Skeletal muscle tissue (tissue), 4 donors: ENCODE data around the gene MAGEA1. TPM values are rescaled to one million over a fixed set of nuclear protein-coding genes. Genes with fewer than 3 reads are reported as not detected.

Experiments
- H3K27ac ChIP-seq: one replicate; pipeline ENCODE4 v1.7.0; 2013; ENCODE audit warnings: mild to moderate bottlenecking, low read depth, low read length, inconsistent platforms
- H3K27me3 ChIP-seq, 3 donors: one replicate each; pipeline ENCODE4 v1.7.0; 2013; ENCODE audit warnings: low read length in 3 of 3; ENCODE audit not compliant: control insufficient read depth in 3 of 3, insufficient read depth in 3 of 3
- H3K36me3 ChIP-seq, 3 donors: one replicate each; pipeline ENCODE4 v1.7.0; 2013; ENCODE audit warnings: low read length in 3 of 3; ENCODE audit not compliant: control insufficient read depth in 3 of 3, insufficient read depth in 3 of 3
- H3K4me1 ChIP-seq, 3 donors: one replicate each; pipeline ENCODE4 v1.7.0; 2013; ENCODE audit warnings: low read length in 3 of 3, mild to moderate bottlenecking in 3 of 3; ENCODE audit not compliant: control insufficient read depth in 3 of 3, insufficient read depth in 3 of 3
- H3K4me3 ChIP-seq, 3 donors: one replicate each; pipeline ENCODE4 v1.7.0; 2013; ENCODE audit warnings: low read length in 3 of 3
- H3K9ac ChIP-seq, 3 donors: one replicate each; pipeline ENCODE4 v1.7.0; 2013; ENCODE audit warnings: low read length in 3 of 3, mild to moderate bottlenecking in 3 of 3, moderate library complexity in 2 of 3, low read depth in 1 of 3
- H3K9me3 ChIP-seq, 3 donors: one replicate each; pipeline ENCODE4 v1.7.0; 2013; ENCODE audit warnings: low read length in 3 of 3; ENCODE audit not compliant: control insufficient read depth in 3 of 3
- total RNA-seq: library from RNA; depleted of rRNA; stranded (reverse); fragments of >200 nt; gene quantifications from one replicate; pipeline ENCODE4 v1.2.3, GENCODE V29; 2014
- donor health status: Osteomylitis.

Gene MAGEA1
- total RNA-seq, 1 donor from 2014 or later: not detected

DNA sequence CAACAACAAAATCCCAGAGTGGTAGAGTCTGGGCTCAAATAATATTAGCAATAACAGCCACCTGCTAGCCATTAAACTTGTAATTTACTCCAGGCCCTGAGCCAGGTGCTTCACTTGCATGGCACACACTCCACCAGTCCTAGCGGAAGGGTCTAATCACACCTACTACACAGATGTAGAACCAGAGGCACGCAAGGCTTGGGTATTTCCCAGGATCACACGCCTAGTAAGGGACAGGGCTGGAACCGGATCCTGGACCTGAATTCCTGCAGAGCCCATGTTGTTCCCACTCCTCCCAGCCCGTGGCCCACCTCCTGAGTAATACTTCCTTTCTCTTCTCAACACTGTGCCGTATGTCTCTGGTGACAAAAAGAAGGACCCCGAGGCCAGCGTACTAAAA lies 5.7 kb downstream of the MAGEA1 start:
- Histone ChIP-seq H3K9me3 (no peaks in the 10 kb centered on the region), H3K4me1 (no peaks in the 10 kb centered on the region), H3K27me3 (peaks cover 0 to 12% (median 3%) of the 10 kb centered on the region in 3 donors), H3K9ac (no peak overlapping the region), H3K4me3 (no peak overlapping the region), H3K36me3 (no peaks in the 10 kb centered on the region), H3K27ac (no peak overlapping the region)

DNA sequence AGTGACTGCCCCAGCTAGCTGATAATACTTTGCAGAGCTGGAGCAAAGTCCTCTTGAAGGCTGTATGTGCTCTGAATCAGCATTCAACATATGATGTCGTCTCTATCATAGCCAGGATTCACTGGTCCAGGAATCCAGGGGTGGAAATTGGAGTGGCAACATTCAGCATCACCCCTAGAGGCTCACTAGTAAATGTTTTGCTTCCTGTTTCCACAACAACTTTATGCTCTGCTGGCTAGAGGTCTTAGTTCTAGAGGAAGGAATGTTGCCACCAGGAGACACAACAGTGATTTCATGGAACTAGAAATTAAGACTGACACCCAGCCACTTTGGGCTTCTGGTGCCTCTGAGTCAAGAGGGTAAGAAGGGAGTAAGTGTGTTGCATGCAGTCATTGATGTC lies 11.3 kb downstream of the MAGEA1 start:
- no peaks in the 10 kb centered on the region for H3K36me3 ChIP-seq
- no peak overlapping the region for H3K4me3 ChIP-seq
- H3K27me3 ChIP-seq: peaks cover 0 to 7% (median 3%) of the 10 kb centered on the region in 3 donors
- H3K4me1 ChIP-seq: no peaks in the 10 kb centered on the region
- H3K9me3 ChIP-seq: no peaks in the 10 kb centered on the region
- H3K9ac ChIP-seq: no peak overlapping the region
- no peak overlapping the region for H3K27ac ChIP-seq

DNA sequence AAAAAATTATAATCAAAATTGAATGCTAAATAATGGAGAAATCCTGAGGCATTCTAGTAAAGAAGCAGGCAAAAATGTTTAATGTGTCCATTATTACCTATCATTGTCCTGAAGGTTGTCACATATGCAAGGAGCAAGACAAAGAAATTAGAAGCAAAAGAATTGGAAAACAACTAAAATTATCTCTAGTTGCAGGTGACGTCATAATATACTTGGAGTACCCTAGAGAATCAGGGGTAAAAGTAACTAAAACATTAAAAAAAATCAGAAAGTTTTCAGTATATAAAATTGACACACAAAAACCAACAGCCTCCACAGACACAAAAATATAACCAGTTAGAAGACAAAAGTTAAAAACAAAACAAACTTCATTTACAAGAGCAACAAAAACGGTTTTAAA lies 21.4 kb downstream of the MAGEA1 start:
- Histone ChIP-seq H3K36me3 (no peaks in the 10 kb centered on the region), H3K9ac (no peak overlapping the region), H3K27ac (no peak overlapping the region), H3K4me1 (no peaks in the 10 kb centered on the region), H3K4me3 (no peak overlapping the region), H3K9me3 (no peaks in the 10 kb centered on the region), H3K27me3 (peaks cover 0 to 7% (median 0%) of the 10 kb centered on the region in 3 donors)

DNA sequence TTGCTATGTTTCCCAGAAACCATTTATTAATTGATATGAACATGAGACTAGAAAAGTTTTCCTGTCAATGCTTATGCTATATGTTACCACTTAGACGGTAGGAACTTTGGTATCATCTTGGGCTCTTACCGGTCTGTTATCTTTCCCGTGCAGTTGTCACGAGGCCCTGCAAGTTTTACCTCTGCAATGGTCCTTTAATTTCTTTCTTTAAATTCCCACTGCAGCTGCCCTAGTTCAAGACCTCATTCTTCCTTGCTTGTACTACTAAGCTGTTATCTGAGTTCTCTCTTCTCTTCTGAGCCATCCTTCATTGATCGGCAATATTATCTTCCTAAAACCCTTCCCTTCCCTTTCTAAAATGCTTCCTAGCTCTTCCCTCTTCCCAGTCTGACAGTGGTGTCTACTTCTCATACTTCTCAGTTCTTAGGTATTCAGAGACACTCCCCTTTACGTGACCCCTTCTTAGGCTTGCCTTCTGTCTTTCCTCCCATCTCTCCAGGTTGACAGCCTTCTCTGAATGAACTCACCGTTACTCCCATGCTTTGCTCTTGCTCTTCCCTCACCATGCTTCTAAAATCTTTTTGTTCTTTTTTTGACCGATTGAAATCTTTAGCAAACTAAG lies 27.5 kb downstream of the MAGEA1 start:
- Histone ChIP-seq H3K27me3 (peaks cover 0 to 7% (median 0%) of the 10 kb centered on the region in 3 donors), H3K9ac (no peak overlapping the region), H3K4me1 (no peaks in the 10 kb centered on the region), H3K36me3 (no peaks in the 10 kb centered on the region), H3K27ac (no peak overlapping the region), H3K4me3 (no peak overlapping the region), H3K9me3 (no peaks in the 10 kb centered on the region)

DNA sequence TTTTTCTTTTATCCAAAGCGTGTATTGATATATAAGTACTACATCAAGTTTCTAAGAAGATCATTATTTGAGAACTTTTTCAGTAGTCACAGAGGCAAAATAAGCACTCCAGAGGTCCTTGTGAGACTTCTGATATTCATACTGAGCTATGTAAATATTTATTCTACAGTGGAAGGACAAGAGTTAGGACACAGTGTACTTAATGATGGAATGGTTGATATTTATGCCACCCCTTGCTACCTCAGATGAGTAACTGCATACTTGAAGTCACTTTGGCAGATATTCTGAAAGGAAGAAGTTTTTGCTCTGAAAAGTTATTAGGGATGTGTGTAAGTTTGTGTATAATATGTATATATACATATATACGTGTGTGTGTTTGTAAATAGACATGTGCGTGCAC lies 30.3 kb downstream of the MAGEA1 start:
- H3K27ac ChIP-seq: no peak overlapping the region
- no peak overlapping the region for H3K4me3 ChIP-seq
- H3K4me1 ChIP-seq: no peaks in the 10 kb centered on the region
- no peak overlapping the region for H3K9ac ChIP-seq
- H3K36me3 ChIP-seq: no peaks in the 10 kb centered on the region
- H3K9me3 ChIP-seq: peaks cover 0 to 2% (median 0%) of the 10 kb centered on the region in 3 donors
- peaks cover 0 to 2% (median 0%) of the 10 kb centered on the region in 3 donors for H3K27me3 ChIP-seq

DNA sequence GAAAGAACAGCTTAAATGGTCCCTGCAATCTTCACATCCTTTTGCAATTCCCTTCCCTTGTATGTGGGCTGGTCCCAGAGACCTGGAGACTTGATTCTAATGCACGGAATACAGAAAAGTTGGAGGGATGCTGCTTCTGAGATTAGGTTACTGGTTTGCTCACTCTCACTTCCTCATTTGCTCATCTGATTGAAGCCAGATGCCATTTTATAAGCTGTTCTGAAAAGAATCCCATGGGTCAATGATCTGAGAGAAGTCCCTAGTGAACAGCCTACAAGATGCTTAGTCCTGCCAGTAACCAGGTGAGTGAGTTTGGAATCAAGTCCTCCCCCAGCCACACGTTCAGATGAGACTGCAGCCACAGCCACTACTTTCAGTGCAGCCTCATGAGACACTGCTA lies 35.9 kb downstream of the MAGEA1 start:
- no peak overlapping the region for H3K27ac ChIP-seq
- no peaks in the 10 kb centered on the region for H3K4me1 ChIP-seq
- H3K9ac ChIP-seq: no peak overlapping the region
- no peaks in the 10 kb centered on the region for H3K27me3 ChIP-seq
- no peaks in the 10 kb centered on the region for H3K36me3 ChIP-seq
- H3K4me3 ChIP-seq: no peak overlapping the region
- H3K9me3 ChIP-seq: peaks cover 0 to 2% (median 0%) of the 10 kb centered on the region in 3 donors

DNA sequence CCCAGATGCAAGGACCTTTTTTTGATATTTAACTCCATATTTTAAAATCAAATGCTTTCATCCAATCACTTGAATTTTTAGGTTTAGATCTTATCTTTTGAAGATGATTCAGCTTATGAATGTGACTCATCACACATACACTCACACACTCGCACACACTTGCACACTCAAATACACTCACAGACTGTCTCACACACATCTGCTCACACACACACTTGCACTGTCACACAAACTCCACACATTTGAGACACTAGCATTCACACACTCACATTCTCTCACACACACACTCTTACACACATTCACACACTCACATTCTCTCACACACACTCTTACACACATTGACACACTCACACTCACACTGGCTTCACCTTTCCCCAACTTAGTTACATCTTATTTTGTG lies 37.8 kb downstream of the MAGEA1 start:
- Histone ChIP-seq H3K27me3 (no peaks in the 10 kb centered on the region), H3K4me1 (no peaks in the 10 kb centered on the region), H3K36me3 (no peaks in the 10 kb centered on the region), H3K27ac (no peak overlapping the region), H3K9ac (no peak overlapping the region), H3K4me3 (no peak overlapping the region), H3K9me3 (peaks cover 0 to 2% (median 0%) of the 10 kb centered on the region in 3 donors)

DNA sequence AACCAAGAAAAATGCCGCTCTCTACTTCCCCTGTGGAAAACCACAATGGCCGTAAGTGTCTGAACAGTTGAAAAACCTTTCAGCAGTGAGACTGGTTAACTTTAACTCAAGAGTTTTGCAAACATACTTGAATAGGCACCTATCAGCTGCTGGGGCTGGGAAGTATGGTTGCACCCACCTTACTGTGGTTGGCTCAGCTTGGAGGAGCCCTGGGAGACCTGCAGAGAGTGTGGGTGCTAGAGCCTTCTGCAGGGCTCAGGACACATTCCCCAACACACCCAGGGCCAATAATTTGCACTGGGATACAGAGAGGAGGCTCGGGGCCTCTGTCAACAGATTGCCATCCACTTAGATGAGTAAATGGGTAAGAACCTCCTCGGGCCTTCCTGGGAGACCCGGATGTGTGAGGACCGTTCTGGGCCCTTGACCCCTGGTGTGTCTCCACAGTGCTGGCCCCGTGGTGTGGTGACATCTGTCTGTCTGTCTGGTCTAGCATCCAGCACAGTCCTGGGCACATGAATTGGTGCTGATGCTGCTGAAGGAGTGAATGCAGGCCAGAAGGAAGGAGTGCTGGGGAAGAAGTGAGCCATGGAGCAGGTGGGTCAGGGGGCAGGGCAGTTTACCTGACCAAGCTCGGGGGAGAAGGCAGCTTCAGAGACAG lies 46.5 kb downstream of the MAGEA1 start:
- H3K27me3 ChIP-seq: peaks cover 0 to 8% (median 0%) of the 10 kb centered on the region in 3 donors
- H3K9me3 ChIP-seq: no peaks in the 10 kb centered on the region
- no peak overlapping the region for H3K4me3 ChIP-seq

DNA sequence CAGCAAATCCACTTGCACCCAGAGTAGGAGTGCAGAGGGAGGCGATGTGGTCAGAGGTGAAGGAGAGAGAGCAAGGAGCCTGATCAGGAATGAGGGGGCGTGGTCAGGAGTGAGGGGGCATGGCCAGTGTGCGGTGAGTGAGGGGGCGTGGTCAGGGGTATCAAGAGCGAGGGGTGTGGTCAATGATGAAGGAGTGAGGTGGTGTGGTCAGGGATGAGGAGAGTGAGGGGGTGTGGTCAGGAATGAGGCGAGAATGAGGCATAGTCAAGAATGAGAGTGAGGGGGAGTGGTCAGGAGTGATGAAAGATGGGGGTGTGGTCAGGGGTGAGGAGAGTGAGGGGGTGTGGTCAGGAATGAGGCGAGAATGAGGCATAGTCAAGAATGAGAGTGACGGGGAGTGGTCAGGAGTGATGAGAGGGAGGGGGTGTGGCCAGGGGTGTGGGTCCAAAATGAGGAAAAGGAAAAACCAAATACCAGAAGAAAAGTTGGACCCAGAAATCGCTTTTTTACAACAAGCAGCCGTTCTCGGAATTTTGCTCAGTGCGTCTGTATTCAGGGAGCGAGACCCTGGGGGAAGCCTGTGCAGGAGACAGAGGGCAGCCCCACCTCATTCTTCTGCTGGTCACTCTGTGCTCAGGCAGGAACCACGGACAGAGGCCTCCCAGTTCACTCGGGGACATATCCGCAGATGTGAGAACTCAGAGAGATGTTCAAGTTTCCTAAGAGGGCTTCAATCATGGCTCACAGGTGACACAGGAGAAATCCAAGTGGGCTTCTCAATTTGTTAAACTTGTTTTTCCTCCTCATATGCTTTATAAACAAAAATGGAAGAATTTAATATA lies 47.5 kb downstream of the MAGEA1 start:
- Histone ChIP-seq H3K9ac (no peak overlapping the region), H3K36me3 (no peaks in the 10 kb centered on the region), H3K27ac (no peak overlapping the region), H3K4me1 (no peaks in the 10 kb centered on the region), H3K4me3 (no peak overlapping the region), H3K27me3 (peaks cover 0 to 8% (median 0%) of the 10 kb centered on the region in 3 donors), H3K9me3 (no peaks in the 10 kb centered on the region)

More for the DNA sequence above, 46.5 kb downstream of the MAGEA1 start:
- no peak overlapping the region for H3K9ac ChIP-seq
- no peaks in the 10 kb centered on the region for H3K36me3 ChIP-seq
- H3K27ac ChIP-seq: no peak overlapping the region
- H3K4me1 ChIP-seq: no peaks in the 10 kb centered on the region
